RWPE2 (cell line): Measurements from ENCODE around the gene FBLN2.

Experiments
- ATAC-seq: fragments of 200-7000 bp; cut with Tn5 transposase; 3 replicates; pipeline ENCODE4 v1.9.1; 2021; ENCODE audit warnings: low read depth
- DNase-seq: peaks from one replicate; pipeline ENCODE4 v3.0.0-alpha.2; 2020; ENCODE audit warnings: low spot score
- H3K27ac ChIP-seq: fragments of 450-650 bp; 2 replicates; pipeline ENCODE4 v1.5.1; 2017; ENCODE audit warnings: mild to moderate bottlenecking; ENCODE audit not compliant: poor library complexity, severe bottlenecking
- H3K27me3 ChIP-seq: fragments of 250-450 bp; sonication (Bioruptor Pico); 2 replicates; pipeline ENCODE4 v1.5.1; 2021; ENCODE audit warnings: mild to moderate bottlenecking, moderate library complexity; ENCODE audit not compliant: insufficient read depth, poor library complexity, severe bottlenecking
- H3K36me3 ChIP-seq: fragments of 250-450 bp; sonication (Bioruptor Pico); 2 replicates; pipeline ENCODE4 v1.5.1; 2020; ENCODE audit warnings: low read depth, mild to moderate bottlenecking, moderate library complexity
- H3K4me1 ChIP-seq: fragments of 250-450 bp; sonication (Bioruptor Pico); 2 replicates; pipeline ENCODE4 v1.5.1; 2021; ENCODE audit warnings: mild to moderate bottlenecking, moderate library complexity; ENCODE audit not compliant: insufficient read depth, poor library complexity, severe bottlenecking
- H3K4me3 ChIP-seq: fragments of 250-450 bp; sonication (Bioruptor Pico); 2 replicates; pipeline ENCODE4 v1.5.1; 2021; ENCODE audit warnings: mild to moderate bottlenecking, moderate library complexity; ENCODE audit not compliant: severe bottlenecking
- H3K9me3 ChIP-seq: fragments of 250-450 bp; sonication (Bioruptor Pico); 2 replicates; pipeline ENCODE4 v1.5.1; 2021; ENCODE audit warnings: mild to moderate bottlenecking, moderate library complexity; ENCODE audit not compliant: severe bottlenecking
- CTCF ChIP-seq: fragments of 450-650 bp; IDR thresholded peaks from one replicate; pipeline ENCODE4 v1.5.1; 2017; ENCODE audit warnings: mild to moderate bottlenecking, moderate library complexity; ENCODE audit not compliant: poor library complexity, severe bottlenecking

Gene FBLN2

DNA sequence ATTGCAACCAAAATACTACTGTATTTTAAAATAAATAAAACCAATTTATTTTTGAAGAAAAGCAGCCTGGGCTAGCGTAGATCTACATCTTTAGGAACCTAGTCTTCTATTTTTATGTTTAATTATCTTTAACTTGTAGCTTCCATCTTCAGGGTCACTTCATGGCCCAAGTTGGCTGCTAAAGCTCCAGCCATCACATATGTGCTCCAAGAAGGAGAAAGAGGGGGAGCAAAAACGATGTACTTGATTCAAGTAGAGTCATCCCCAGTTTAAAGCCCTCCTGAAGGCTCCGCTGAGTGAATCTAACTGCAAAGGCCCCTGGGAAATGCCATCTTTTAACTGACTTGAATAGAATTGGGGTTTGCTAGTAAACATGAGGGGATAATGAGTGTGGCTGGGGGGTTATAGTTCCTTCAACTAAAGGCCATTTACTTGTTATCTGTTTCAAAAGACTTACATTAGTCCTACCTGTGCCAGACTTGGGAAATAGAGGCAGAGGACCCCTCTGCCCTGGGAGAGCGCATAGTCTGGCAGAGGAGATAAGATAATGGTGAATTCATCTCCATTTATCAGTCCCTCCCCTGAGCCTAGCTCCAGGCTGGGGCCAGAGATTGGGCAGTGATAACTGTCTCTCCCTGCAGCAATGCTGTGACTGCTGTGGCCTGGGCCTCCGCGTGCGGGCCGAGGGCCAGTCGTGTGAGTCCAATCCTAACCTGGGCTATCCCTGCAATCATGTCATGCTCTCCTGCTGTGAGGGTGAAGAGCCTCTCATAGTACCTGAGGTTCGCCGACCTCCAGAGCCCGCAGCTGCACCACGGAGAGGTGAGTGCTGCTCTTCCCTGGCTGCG lies 64.6 kb downstream of the FBLN2 start:
- no peak overlapping the region for H3K27ac ChIP-seq
- no peaks in the 10 kb centered on the region for H3K9me3 ChIP-seq
- H3K27me3 ChIP-seq, result no peaks in the 10 kb centered on the region
- ATAC-seq (no peak), DNase-seq (peak; percentile 20)
- H3K4me3 ChIP-seq, result no peak overlapping the region
- no peak for TF ChIP-seq CTCF
- H3K36me3 ChIP-seq, result no peaks in the 10 kb centered on the region
- H3K4me1 ChIP-seq, result no peaks in the 10 kb centered on the region

DNA sequence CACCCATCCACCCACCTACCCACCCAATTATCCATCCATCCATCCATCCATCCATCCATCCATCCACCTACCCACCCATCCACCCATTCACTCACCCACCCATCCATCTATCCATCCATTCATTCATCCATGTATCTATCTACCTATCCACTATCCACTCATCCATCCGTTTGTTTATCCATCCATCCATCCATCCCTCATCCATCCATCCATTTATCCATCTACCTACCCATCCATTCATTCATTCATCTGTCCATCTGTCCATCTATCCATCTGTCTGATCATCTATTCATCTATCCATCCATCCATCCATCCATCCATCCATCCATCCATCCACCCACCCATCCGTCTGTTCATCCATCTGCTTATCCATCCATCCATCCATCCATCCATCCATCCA lies 65.7 kb downstream of the FBLN2 start:
- Histone ChIP-seq H3K4me1 (no peaks in the 10 kb centered on the region), H3K9me3 (no peaks in the 10 kb centered on the region), H3K4me3 (no peak overlapping the region), H3K27me3 (no peaks in the 10 kb centered on the region), H3K36me3 (no peaks in the 10 kb centered on the region), H3K27ac (no peak overlapping the region)
- DNase-seq, result no peak
- TF ChIP-seq CTCF, result no peak
- ATAC-seq, result no peak

DNA sequence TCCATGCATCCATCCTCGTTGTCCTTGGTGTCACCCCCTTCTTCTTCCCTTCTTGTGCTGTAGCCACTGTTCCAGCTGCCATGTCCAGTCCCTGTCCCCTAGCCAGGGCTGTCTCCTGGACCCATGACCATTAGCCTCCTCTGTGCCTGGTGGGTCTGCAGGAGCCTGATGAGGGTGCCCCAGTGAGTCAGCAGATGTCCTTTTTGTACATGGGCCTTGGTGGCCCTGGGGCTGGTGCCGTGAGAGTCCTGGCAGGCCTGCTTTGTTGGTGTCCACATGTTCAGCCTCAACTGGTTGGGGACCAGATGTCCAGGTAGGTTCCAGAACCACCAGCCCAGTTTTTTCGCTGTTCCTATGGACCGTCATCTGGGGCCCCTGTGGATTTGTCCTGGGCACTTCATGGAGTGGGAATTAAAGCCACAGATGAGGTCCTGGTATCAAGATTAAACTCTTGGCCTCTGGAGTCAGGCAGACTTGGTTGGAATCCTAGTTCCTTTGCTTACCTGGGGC lies 66.1 kb downstream of the FBLN2 start:
- Histone ChIP-seq H3K9me3 (no peaks in the 10 kb centered on the region), H3K4me3 (no peak overlapping the region), H3K27me3 (no peaks in the 10 kb centered on the region), H3K36me3 (no peaks in the 10 kb centered on the region), H3K27ac (no peak overlapping the region), H3K4me1 (no peaks in the 10 kb centered on the region)
- DNase-seq (peak; percentile 29), ATAC-seq (no peak)
- no peak for TF ChIP-seq CTCF

DNA sequence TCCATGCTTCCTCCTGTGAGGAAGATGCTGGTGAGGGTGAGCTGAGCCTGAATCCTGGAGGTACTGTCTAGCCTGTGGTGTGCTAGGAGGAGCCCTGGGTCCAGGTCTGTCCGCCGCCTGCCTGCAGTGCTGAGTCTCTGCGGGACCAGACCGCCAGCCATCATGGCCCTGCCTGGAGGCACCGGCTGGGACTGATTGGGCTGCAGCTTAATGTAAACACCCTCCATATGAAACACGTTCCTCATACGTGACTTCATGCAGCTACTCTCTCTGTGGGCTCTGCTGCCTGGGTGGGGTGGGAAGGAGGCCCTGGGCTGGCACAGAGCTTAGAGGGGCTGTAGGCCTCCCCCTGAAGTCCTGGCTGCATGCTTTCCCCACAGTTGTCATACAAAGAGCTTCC lies 67.4 kb downstream of the FBLN2 start:
- no peaks in the 10 kb centered on the region for H3K27me3 ChIP-seq
- no peak overlapping the region for H3K27ac ChIP-seq
- no peaks in the 10 kb centered on the region for H3K9me3 ChIP-seq
- no peak overlapping the region for H3K4me3 ChIP-seq
- H3K4me1 ChIP-seq, result no peaks in the 10 kb centered on the region
- DNase-seq (no peak), ATAC-seq (no peak)
- no peak for TF ChIP-seq CTCF
- H3K36me3 ChIP-seq, result no peaks in the 10 kb centered on the region

GRCh38 chr3:13617097-13617738 lies 68.3 kb downstream of the FBLN2 start:
- Histone ChIP-seq H3K9me3 (no peaks in the 10 kb centered on the region), H3K36me3 (no peaks in the 10 kb centered on the region), H3K27ac (no peak overlapping the region), H3K4me3 (no peak overlapping the region), H3K27me3 (no peaks in the 10 kb centered on the region), H3K4me1 (no peaks in the 10 kb centered on the region)
- no peak for TF ChIP-seq CTCF
- DNase-seq, result no peak
- ATAC-seq, result no peak
